ENCODE results near the gene SLC25A33.
A peak's percentile ranks its signal among the peaks of the same experiment; 100 is the strongest.

The SLC25A33 gene

GRCh38 chr1:9589144-9589718 lies 50.0 kb downstream of the SLC25A33 start:
- peak; percentile 58 for DNase-seq

DNA sequence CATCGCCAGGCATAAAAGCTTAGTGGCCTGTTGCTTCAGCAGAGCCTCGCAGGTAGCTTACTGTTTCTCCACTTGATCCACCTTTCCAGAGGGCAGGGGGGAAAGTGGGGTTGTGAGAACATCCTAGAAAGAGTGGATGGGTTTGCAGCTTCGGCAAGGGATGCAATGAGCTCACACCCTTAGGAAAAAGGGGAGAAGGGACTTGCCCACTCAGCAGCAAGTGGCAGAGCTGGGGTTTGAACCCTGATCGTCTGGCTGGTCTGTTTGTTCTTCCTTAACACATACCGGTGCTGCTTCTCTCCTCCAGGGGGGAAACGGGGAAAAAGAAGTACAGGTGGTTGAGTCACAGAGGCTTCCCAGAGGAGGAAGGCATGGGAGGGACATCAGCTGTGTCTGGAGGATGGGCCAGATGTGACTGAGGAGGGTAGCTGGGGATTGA lies 50.5 kb downstream of the SLC25A33 start:
- no peak for DNase-seq

- DNase-seq: no peak
These were observed 50.9 kb downstream of the SLC25A33 start for GRCh38 chr1:9590201-9590600.

- no peak for DNase-seq
These were observed 51.8 kb downstream of the SLC25A33 start for GRCh38 chr1:9590945-9591668.

DNA sequence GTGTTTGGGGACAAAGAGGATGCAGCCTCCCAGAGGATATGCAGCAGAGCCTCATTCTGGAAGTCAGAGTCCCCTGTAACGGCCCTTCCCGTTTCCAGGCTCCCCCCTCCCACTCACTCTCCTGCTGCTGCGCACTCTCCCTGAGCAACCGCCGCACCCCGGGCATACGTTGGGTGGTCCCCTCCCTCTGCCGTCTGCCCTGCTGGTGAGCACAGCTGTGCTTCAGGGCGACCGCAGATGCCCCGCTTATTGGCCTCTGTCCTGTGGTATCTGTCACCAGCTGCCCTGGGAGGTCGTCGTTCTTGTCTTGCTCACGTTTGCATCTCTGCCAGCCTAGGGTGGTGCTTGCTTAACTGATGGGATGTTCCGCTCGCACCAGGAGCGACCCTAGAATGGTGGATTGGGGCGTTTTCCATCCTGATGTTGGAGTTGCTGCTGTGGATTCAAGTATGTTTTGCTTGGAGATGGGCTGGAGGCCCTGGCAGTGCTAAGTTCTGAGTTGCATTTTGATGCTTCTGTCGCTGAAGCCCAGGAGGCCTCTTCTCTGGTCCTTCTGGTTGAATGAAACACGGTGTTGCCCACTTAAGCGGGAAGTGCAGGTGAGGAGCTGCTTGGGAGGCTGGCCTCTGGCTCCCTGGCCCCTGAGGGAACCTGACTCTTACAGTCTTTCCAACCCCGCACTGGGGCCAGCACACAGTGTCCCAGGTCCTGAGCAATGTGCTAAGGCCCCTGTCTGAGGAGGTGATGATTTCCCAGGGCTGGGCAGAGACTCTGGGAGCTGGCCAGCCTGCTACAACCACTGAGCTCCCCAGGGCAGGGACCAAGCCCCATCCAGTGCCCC lies 52.6 kb downstream of the SLC25A33 start:
- DNase-seq: no peak

DNA sequence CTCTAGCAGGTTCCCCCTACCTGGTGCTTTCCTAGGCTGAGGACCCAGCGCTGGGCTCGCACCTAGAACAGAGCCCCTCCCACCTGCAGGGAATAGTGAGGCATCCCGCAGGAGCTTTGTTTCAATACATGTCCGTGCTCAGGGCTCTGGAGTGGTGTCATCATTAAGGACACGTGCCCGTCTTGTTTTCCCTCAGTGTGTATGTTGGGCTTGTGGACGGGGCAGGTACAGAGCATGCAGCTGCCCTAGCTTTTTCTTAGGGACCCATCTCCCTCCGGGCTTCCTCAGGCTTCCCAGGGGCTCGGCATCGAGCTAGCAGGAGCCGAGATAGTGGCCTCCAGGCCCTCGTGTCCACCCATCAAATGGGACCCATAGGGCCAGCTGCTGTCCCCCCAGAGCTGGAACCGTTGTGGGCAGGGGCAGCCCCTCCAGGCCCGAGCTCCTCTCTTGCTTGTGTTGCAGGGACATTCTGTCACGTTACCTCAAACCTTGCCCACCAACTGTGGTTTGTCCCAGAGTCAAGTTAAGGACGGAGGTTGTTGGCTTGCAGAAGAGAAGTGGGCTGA lies 53.3 kb downstream of the SLC25A33 start:
- no peak for DNase-seq

- DNase-seq: no peak
These were observed 53.9 kb downstream of the SLC25A33 start for GRCh38 chr1:9593147-9593491.

DNA sequence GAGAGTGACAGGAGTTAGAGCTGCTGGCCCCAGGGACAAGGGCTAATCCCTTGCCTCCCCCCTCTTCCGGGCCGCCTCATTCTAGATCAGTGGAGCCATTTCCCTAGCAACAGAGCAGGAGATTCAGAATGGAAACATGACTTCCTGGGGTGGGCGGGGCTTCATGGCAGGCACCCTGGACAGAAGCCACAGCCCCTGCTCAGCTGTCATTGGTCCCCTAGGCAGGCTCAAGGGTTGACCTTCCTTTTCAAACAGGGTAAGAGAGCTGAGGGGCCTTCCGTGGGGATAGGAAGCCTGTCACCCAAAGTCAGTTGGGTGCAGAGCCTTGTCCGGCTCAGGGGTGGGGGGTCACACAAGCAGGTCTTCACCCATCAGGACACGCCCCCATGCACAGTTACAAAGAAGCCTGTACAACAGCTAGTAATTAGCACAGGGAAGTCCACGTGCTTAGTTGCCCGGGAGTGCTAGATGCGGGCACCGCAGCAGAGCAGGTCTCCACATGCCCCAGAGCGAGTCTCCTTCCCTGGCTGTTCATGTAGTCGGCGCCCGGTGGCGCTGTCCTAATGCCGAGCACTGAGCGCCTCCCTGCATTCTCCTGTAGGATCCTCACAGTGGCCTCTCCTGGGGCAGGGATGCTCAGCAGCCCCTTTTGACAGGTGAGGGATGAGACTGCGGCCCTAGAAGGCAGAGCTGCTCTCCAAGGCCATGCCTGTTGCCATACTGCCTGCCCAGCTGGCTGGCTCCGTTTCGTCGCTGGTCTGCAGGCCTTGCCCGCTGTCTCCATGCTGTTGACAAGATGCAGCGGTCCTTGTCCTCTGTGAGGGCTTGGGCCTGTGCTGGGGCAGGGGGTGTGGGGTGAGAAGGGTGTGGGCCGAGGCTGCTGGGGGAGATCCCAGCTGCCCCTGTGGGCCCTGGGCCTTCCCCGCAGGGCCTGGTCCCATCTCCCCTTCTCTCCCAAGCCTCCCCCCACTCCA lies 54.5 kb downstream of the SLC25A33 start:
- peak; percentile 63 for DNase-seq

- DNase-seq: no peak
These were observed 55.3 kb downstream of the SLC25A33 start for GRCh38 chr1:9594471-9595155.

GRCh38 chr1:9595156-9595967 lies 56.1 kb downstream of the SLC25A33 start:
- DNase-seq: no peak

DNA sequence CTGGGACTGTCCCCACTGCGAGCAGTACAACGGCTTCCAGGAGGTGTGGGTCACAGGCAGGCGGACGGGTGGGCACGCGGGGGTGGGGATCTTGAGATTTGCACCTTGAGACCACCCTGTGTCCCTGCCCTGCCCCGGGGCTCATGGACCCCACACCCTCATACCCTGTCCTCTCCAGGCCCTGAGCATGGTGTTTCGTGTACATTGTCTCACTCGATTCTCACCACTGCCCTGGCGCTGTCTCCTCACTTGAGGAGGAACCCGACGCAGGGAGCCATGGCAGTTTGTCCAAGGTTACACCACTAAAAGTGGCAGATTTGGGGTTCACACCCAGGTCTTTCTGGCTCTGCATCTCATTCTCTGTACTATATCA lies 56.7 kb downstream of the SLC25A33 start:
- no peak for DNase-seq

DNA sequence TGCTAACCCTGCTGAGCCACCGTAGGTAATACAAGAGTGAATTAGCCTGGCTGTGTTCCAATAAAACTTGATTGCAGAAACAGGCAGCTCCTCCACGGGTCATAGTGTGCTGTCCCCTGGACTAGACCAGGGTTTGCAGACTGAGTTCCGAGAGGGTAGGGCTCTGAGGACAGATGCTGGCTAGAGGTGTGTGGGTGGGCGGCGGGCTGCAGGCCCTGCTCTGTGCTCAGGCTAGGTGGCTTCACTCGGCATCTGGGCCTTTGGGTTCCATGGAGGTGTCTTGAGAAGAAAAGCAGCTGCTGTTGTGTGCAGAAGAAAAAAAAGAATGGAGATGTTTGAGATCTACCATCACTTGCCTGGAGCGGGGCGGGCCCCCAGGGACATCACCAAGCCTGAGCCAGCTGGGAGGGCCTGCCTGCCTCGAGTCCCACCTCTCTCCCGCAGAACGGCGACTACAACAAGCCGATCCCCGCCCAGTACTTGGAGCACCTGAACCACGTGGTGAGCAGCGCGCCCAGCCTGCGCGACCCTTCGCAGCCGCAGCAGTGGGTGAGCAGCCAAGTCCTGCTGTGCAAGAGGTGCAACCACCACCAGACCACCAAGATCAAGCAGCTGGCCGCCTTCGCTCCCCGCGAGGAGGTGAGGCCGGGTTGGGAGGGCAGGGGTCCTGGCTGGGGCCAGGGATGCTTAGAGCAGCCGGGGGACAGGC lies 57.3 kb downstream of the SLC25A33 start:
- no peak for DNase-seq

DNA sequence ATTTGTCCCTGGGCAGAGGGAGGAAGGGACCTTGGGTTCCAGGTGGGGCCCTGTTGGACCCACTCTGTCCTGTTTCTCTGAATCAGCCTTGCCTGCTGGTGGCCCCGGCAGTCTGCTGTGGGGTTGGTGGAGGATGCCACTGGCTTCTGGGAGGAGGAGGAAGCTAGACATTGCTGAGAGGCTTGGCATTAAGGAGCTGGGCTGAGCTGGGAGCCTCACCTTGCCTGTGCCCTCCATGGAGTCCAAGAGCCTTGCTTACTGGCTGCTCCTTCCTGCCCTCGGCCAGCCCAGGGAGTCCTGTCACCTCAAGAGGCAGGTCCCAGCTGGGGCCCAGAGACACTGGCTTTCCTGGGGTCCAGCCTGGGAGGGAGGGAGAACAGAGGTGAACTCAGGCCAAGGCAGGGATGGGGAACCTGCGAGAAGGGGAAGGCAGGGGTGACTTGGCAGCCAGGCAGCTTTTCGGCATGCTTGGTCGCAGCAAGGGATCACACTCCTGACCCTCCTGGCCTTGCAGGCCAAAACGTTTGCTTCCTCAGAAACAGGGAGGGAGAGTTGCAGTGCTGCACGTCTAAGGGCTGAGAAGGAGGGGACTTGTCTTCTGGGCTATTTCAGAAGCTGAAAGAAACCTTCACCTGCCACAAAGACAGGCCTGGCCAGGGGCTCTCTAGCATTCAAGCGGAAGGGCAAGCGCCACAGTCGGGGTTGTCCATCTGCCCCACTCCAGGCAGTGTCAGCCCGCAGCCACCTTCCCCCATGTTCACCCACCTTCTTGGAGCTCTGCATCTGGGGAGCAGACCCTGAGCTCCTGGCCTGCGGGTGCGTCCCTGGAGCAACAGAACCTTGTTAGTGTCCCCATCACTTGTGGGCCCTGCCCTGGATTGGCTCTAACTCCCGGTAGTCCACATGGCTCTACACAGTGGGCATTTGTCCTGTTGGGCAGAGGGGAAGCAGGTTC lies 58.4 kb downstream of the SLC25A33 start:
- DNase-seq: no peak

DNA sequence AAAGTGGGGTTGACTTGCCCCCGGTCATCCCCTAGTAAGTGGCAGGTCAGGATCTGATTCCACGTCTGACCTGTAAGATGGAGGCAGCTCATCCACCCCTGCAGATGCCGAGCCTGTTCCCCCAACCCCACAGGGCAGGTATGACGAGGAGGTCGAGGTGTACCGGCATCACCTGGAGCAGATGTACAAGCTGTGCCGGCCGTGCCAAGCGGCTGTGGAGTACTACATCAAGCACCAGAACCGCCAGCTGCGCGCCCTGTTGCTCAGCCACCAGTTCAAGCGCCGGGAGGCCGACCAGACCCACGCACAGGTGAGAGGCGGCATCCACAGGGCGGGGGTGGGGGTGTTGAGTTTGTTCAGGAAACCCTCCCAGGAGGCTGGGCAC lies 59.0 kb downstream of the SLC25A33 start:
- no peak for DNase-seq

- DNase-seq: no peak
These were observed 60.5 kb downstream of the SLC25A33 start for GRCh38 chr1:9599741-9600140.

GRCh38 chr1:9600861-9601834 lies 61.9 kb downstream of the SLC25A33 start:
- DNase-seq: no peak

- DNase-seq: no peak
These were observed 62.9 kb downstream of the SLC25A33 start for GRCh38 chr1:9601942-9602793.
